Coronary artery (tissue), 2 donors: ENCODE measurements around the gene ESAM.

Source experiments
- DNase-seq: peaks from one replicate; pipeline ENCODE4 v3.0.0-alpha.2; 2017; ENCODE audit warnings: low spot score
- H3K27ac ChIP-seq, 2 donors: fragments of 200-600 bp; sonication (generic); one replicate each; pipeline ENCODE4 v1.5.1; 2016 to 2019
- H3K4me3 ChIP-seq: fragments of 200-600 bp; sonication (generic); 2 replicates; pipeline ENCODE4 v1.5.1; 2016; ENCODE audit warnings: mild to moderate bottlenecking, moderate library complexity
- TF ChIP-seq, protein P1 (sequence below): fragments of 200-600 bp; sonication (generic); IDR thresholded peaks from one replicate; pipeline ENCODE4 v1.5.1; 2019; ENCODE audit warnings: antibody characterized with exemption

ESAM gene

DNA sequence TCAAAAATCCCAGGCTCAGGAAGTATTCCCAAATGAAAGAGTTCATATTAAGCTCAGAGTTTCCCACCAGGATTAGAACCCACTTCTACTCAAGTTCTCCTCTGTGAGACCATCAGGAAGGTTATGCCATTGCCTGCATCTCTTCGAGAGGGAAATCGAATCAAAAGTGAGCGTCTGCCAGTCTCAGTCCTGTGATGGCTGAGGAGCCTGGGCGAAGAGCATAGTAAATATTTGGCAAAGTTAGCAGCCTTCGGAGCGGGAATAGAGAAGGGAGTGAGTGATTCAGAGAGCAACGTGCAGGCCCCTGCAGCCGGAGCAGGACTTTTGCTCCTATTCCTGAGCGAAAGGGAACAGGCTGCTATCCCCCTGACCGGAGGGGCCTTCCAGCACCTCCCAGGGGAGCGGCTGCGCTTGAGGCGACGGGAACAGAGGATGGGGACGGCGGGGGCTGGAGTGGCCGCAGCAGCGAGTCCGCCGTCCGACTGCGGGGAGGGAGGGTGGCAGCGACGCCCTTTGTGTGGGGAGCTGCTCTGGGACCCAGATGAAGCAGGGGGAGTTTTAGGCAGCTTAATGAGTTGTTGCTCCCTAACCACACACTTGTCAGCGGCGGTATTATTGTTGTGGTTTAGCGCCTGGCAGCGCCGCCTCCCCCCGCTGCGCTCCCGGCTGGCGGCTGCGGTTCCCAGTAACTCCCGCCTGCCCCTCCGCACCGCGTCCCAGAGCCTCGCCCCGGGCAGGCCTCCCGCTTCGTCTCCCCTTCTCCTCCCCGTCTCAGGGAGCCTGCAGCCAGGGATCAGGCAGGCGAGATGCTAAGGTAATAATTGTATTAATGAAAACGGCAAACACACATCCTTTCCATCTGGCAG lies 44.1 kb downstream of the ESAM start:
- no peak for DNase-seq
- TF ChIP-seq, protein P1, sequence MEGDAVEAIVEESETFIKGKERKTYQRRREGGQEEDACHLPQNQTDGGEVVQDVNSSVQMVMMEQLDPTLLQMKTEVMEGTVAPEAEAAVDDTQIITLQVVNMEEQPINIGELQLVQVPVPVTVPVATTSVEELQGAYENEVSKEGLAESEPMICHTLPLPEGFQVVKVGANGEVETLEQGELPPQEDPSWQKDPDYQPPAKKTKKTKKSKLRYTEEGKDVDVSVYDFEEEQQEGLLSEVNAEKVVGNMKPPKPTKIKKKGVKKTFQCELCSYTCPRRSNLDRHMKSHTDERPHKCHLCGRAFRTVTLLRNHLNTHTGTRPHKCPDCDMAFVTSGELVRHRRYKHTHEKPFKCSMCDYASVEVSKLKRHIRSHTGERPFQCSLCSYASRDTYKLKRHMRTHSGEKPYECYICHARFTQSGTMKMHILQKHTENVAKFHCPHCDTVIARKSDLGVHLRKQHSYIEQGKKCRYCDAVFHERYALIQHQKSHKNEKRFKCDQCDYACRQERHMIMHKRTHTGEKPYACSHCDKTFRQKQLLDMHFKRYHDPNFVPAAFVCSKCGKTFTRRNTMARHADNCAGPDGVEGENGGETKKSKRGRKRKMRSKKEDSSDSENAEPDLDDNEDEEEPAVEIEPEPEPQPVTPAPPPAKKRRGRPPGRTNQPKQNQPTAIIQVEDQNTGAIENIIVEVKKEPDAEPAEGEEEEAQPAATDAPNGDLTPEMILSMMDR: no peak
- peak overlapping the region; percentile 65 to 81 for H3K27ac ChIP-seq
- peak overlapping the region; percentile 71 for H3K4me3 ChIP-seq

DNA sequence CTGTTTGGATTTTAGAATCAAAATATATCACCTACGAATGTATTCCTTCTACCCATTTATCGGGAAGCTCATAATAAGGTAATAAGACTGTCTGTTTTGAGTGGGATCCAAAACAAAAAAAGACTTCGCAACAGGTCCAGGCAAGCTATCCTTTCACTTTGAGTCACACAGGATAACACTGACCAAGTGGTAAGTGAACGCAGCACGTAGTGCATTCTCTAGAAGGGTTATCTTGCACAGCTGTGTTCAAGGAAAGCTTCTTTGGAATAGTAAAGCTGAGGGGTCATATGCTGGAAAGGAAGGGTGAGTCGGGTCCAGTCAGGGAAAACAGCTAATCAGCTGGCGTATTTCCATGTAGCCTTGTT lies 44.7 kb downstream of the ESAM start:
- DNase-seq: no peak
- peak overlapping the region; percentile 71 for H3K4me3 ChIP-seq
- TF ChIP-seq, protein P1: no peak
- H3K27ac ChIP-seq: peak overlapping the region; percentile 65 to 81

DNA sequence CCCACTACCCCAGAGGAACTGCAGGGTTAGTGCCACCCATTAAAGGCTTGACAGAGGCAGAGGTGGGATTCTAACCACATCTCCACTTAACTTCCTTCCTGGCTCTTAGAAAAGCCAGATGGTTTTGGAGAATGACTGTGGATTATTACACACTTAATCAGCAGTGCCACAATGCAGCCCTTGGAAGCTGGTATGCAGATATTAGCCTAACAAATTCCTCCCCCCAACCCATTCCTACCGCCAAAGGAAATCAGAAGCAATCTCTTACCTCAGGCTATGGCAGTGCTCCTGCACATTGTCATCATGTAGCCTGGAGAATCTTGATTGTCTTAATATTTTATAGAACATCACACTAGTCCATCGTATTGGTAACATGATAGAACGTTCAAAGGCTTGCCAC lies 45.5 kb downstream of the ESAM start:
- no peak for DNase-seq
- no peak overlapping the region for H3K27ac ChIP-seq
- TF ChIP-seq, protein P1: no peak

DNA sequence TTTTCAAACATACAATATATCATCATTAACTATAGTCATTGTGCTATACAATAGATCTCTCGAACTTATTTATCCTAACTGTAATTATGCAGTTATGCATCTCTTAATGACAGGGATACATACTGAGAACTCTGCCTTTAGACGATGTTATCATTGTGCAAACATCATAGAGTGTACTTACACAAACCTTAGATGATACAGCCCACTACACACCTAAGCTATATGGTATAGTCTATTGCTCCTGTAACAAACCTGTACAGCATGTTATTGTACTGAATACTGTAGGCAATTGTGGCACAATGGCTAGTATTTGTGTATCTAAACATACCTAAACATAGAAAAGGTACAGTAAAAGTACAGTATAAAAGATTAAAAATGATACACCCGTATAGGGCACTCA lies 49.7 kb downstream of the ESAM start:
- H3K27ac ChIP-seq: no peak overlapping the region
- TF ChIP-seq, protein P1: no peak
- H3K4me3 ChIP-seq: no peak overlapping the region
- no peak for DNase-seq

More for the DNA sequence above, 45.5 kb downstream of the ESAM start:
- H3K4me3 ChIP-seq: no peak overlapping the region

DNA sequence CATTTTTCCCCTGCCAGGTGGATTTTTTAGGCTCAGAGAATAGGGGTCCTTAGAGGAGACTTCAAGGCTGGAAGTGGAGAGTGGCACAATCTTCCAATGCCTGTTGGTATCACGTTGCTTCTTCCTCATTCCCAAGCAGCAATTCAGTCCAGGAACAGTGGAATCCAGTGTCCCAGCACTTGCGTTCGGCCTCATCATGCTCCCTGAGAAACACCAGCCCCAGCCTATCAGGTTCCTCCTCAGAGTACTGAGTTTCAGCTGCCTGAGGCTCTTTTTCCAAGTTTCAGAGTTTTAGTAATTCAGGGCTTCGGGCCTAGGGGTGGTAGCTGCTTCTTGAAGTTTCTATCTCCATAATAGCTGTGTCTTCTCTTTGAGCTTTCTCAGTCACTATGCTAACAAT lies 54.3 kb downstream of the ESAM start:
- Histone ChIP-seq H3K27ac (no peak overlapping the region), H3K4me3 (no peak overlapping the region)
- no peak for DNase-seq
- TF ChIP-seq, protein P1: no peak
